NCI-H2196 treated with DMSO at 0.1 percent for 48 hours (cell line): Measurements from ENCODE around the gene EDEM3.

Source experiments
- DNase-seq: peaks from one replicate; lab custom pipeline; 2025; ENCODE audit not compliant: unreplicated experiment; lab: John Stamatoyannopoulos, UW

Gene EDEM3

GRCh38 chr1:184673305-184673704 lies 81.4 kb downstream of the EDEM3 start:
- no peak for DNase-seq

- no peak for DNase-seq
Observed at GRCh38 chr1:184672013-184672726, 82.5 kb downstream of the EDEM3 start.

GRCh38 chr1:184669391-184669790 lies 85.3 kb downstream of the EDEM3 start:
- no peak for DNase-seq

GRCh38 chr1:184665360-184665759 lies 89.3 kb downstream of the EDEM3 start:
- DNase-seq = no peak

GRCh38 chr1:184664661-184665060 lies 90.0 kb downstream of the EDEM3 start:
- no peak for DNase-seq

GRCh38 chr1:184664042-184664660 lies 90.5 kb downstream of the EDEM3 start:
- DNase-seq = no peak

GRCh38 chr1:184661801-184662200 lies 92.9 kb downstream of the EDEM3 start:
- DNase-seq = no peak

- no peak for DNase-seq
Observed at GRCh38 chr1:184660462-184661191, 94.0 kb downstream of the EDEM3 start.

GRCh38 chr1:184658055-184658454 lies 96.6 kb downstream of the EDEM3 start:
- no peak for DNase-seq

- no peak for DNase-seq
Observed at GRCh38 chr1:184656221-184656620, 98.4 kb downstream of the EDEM3 start.

GRCh38 chr1:184655185-184655584 lies 99.5 kb downstream of the EDEM3 start:
- no peak for DNase-seq

- no peak for DNase-seq
Observed at GRCh38 chr1:184650177-184650866, 104.3 kb downstream of the EDEM3 start.

- no peak for DNase-seq
Observed at GRCh38 chr1:184649451-184649888, 105.2 kb downstream of the EDEM3 start.

- no peak for DNase-seq
Observed at GRCh38 chr1:184648856-184649201, 105.8 kb downstream of the EDEM3 start.

- no peak for DNase-seq
Observed at GRCh38 chr1:184648160-184648855, 106.3 kb downstream of the EDEM3 start.

GRCh38 chr1:184647471-184647870 lies 107.2 kb downstream of the EDEM3 start:
- no peak for DNase-seq

- no peak for DNase-seq
Observed at GRCh38 chr1:184646824-184647223, 107.8 kb downstream of the EDEM3 start.

- DNase-seq = no peak
Observed at GRCh38 chr1:184646178-184646701, 108.4 kb downstream of the EDEM3 start.

GRCh38 chr1:184644771-184645170 lies 109.9 kb downstream of the EDEM3 start:
- no peak for DNase-seq

- no peak for DNase-seq
Observed at GRCh38 chr1:184643661-184644060, 111.0 kb downstream of the EDEM3 start.

GRCh38 chr1:184641894-184642293 lies 112.8 kb downstream of the EDEM3 start:
- no peak for DNase-seq
